GM20431 (cell line): ENCODE results near the gene WASF1.

Experiments used
- in situ Hi-C: fragments of 300-500 bp; cut with MseI, MboI; formaldehyde crosslinking; loops from one replicate; pipeline ENCODE4 v1.15.0; 2020; ENCODE audit warnings: low sequenced_read_pairs; ENCODE audit not compliant: unreplicated experiment

The WASF1 gene

GRCh38 chr6:110098511-110099116 is 80.9 kb downstream of the WASF1 start:
- in situ Hi-C loops: no loop called here

GRCh38 chr6:110097443-110097842 is 82.0 kb downstream of the WASF1 start:
- in situ Hi-C loops: no loop called here

DNA sequence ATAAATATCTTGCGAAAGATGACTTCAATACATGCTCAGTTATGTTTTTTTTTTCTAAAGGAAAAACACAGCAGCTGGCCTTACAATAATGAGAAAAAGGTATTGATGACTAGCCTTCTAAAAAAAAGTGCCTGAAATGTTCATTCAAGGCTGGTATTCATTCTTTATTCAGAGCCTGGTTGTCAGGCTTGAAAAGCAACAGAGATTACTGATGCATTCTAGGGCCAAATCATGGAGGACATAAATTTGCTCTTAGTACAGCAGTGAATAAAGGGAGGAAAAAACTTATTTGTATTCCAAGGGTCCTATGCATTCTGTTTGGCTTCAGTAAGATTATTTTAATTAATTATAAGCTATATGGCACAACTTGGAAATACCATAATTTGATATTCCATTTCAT is 83.5 kb downstream of the WASF1 start:
- in situ Hi-C loops: no loop called here

DNA sequence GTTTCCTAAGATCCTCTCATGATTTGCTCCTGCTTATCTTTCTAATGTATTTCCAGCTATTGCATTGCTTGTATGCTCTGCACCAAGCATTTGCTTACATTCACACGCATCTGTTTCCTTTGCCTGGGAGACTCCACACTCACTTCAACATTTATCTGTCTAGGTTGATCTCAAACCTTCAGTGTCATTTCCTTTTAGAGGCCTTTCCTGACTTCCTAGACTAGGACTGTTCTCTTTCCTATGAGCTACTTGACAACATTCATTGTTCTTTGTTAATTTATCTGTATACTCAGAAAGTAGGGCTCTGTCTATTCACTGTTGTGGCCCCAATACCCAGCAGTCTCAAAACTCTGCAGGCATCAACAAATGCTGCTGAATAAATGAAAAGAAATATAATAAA is 84.4 kb downstream of the WASF1 start:
- in situ Hi-C loops: no loop called here

DNA sequence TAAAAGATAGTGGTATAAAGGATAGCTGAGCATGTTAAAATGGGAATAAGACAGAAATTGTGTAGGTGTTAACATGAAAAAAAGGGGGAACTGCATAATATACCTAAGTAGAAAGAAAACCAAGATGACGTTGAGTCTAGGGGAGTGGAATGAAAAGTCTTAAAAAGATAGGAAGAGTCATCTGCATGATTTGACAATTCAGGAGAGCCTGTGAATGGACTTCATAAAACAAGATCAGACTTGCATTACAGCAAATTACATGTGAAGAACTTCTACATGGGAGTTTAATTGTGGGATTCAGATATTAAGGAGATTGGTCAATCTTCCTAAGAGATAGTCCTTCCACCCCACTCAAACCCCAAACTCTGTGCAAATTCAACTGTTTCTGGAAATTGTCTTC is 85.5 kb downstream of the WASF1 start:
- in situ Hi-C loops: no loop called here

- in situ Hi-C loops: no loop called here
Observed at GRCh38 chr6:110090876-110091275, 88.6 kb downstream of the WASF1 start.

DNA sequence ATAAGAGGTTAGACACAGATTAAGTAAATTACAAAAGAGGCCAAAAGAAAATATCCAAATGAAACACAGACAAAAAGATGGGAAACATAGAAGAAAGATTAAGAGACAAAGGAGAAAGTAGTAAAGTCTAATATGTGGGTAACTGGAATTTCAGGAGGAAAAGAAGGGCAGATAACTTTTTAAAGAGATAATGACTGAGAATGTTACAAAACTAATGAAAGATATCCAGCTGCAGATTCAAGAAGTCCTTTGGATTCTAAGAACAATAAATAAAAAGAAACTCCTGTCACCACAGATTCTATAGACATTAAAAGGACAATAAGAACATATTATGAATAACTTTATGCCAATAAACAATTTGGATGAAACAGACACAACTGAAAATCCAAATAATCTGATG is 90.1 kb downstream of the WASF1 start:
- in situ Hi-C loops: no loop called here

DNA sequence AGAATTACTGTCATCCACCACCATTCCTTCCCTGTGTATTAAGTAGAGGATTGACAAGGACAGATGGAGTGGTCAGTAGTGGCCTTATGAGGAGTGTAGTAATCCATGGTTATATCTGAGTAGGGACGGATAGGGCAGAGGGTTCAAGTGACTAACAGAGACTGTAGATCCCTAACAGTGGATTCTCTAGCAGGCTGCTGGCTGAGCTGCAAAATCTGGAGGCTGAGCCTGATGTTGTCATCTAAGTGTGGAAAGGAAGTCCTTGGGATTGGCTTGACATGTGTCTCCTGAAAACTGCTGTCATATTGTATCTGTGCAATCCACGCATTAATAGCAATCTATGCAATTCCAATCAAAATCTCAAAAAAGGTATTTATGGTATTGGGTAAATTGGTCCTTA is 94.2 kb downstream of the WASF1 start:
- in situ Hi-C loops: no loop called here

DNA sequence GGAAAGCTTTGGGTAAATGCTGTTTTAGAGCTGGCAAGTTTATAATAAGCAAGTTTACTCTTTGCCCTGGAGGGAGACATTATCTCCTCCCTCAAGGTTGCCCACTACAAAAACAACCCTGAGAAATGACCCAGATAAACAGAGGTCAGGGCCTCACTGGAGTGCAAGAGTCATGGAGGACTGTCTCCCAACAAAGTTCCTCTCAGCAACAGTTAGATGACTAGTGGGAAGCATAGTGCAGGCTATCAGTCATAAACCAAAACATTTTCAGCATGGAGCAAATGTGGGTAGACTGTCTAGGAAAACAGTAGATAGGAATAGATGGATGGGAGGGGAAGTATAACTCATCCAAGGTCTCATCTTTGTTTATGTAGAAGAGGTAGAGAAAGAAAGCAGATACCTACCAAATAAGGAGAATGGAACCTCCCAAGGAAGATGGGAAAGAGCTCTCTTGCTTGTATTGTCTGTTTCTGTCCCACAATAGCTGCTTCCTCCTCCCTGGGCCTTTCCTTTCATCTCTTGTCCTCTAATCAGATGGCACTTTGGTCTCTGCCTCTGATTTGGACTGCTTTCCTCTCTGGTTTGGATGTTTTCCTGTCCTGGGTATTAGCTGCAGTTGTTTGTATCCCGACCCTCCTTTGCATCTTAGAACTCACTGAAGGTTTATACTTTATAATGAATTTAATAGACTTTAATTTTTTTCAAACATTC is 95.4 kb downstream of the WASF1 start:
- in situ Hi-C loops: no loop called here

- in situ Hi-C loops: no loop called here
Observed at GRCh38 chr6:110075406-110075805, 104.1 kb downstream of the WASF1 start.

GRCh38 chr6:110073474-110073873 is 106.0 kb downstream of the WASF1 start:
- in situ Hi-C loops: loop anchor here (25.0 kb wide), 1 partner anchor 536 kb away; no protein-coding TSS in a partner anchor

DNA sequence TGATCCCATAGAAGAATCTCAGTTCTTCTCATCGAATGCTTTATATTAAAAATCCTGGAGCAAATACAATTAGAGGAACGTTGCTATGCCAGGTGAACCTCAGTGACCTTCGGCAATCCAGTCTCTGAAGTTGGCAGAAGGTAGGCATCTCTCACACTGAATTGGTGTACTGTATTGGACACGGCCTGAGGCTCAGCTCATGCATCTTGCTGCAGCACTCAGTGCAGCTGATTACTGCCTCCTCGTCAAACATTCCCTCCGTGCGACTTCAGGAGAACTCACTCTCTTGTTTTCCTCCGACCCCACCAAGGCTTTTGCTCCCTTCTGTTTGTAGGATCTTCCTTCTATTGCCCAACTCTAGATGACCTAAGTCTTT is 110.9 kb downstream of the WASF1 start:
- in situ Hi-C loops: loop anchor here (25.0 kb wide), 1 partner anchor 531 kb away; no protein-coding TSS in a partner anchor

DNA sequence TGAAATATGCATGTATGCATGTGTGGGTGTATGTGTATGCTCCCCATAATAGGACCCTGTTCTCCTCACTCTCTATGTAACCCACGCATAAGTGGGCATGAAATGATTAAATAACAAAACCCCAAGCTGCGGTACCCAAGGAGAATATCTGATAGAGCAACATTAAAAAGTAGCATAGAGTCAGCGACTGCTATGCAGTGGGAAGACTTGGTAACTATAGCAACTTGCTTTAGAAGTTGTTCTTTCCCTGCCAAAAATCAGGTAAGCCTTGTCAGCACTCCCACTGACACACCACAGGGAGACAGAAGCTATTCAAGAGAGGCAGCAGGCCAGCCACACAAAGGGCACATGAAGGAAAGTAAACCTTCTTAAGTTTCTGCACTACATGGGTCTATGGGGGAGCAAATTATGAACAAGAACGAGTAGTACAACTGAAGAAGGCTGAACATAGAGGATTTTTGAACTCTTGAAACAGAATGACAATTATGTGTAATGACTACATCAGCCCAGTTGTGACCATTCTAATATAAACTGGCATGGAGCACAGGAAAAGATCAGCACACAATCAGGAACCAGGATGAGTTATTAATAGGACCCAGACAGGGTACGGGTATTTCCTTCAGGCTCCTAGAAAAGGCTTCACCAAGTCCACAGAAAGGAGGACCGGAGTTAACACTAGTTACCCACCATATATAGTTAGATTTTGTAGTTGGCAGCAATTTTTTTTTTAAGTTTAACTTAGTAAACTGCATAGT is 111.5 kb downstream of the WASF1 start:
- in situ Hi-C loops: loop anchor here (25.0 kb wide), 1 partner anchor 531 kb away; no protein-coding TSS in a partner anchor

DNA sequence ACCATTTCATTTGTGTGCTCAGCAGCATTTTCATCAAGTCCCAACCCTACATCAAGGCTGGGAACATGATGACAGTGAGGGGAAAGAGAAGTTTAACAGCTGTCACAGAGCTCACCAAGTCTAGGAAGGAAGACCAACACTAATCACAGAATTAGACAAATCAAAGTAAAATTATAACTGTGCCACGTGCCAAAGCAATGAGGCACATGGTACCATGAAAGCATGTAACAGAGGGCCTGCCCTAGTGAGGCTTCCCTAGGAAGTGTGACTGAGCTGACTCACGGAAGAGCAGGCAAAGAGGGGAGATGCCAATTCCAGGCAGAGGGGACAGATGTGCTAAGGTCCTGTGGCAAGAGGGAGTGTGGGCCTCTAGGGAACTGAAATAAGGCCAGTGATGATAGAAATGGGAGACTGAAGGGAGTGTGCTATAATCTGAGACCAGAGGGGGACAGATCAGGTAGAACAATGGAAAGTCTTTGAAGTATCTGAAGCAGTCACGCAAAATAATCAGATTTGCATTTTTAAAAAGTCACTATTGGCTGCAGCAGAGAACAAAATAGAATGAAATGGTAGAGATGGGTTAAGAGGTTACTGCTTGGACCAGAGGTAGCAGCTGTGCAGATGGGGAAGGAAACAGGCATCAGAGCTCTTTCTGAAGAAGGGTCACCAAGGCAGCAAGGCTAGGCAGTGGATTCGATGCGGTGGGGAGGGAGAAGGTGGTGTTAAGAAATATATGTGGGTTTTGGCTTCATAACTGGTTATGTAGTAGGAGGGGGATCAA is 114.5 kb downstream of the WASF1 start:
- in situ Hi-C loops: loop anchor here (25.0 kb wide), 1 partner anchor 528 kb away; no protein-coding TSS in a partner anchor

GRCh38 chr6:110063594-110064263 is 115.7 kb downstream of the WASF1 start:
- in situ Hi-C loops: loop anchor here (25.0 kb wide), 1 partner anchor 526 kb away; no protein-coding TSS in a partner anchor

- in situ Hi-C loops: loop anchor here (25.0 kb wide), 1 partner anchor 518 kb away; no protein-coding TSS in a partner anchor
Observed at GRCh38 chr6:110055387-110055735, 124.1 kb downstream of the WASF1 start.

DNA sequence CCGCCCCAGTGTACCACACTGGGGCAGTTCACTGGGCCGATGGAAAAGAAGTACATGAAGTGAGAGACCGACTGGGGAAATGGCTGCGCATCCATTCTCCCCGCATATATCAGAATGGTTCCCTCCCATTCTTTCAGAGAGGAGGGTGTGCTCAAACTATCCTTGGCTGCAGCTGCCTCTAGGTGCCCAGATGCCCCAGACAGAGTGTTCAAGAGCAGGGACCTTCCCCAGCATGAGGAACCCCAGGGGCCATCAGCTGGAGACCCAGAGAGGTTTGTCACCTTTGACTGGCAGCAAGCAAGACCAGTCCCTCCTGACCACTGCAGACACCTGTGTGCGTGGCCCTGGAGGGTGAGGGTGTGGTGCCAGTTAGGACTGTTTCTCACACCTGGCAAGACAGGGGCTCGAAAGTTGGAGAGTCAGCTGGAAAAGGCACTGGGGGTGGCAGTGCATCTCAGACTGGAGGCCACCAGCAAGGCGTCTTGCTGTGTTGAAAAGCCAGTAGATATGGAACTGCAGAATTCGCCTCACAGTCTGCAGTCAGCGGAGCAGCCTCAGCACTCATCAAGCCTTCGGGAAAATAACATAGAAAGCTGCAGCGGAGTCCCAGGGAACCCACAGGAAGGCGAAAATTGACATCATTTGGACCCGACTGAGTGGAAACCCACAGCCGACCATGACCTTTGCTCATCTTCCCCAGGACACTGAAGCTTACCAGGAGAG is 124.6 kb downstream of the WASF1 start:
- in situ Hi-C loops: loop anchor here (25.0 kb wide), 1 partner anchor 518 kb away; no protein-coding TSS in a partner anchor

DNA sequence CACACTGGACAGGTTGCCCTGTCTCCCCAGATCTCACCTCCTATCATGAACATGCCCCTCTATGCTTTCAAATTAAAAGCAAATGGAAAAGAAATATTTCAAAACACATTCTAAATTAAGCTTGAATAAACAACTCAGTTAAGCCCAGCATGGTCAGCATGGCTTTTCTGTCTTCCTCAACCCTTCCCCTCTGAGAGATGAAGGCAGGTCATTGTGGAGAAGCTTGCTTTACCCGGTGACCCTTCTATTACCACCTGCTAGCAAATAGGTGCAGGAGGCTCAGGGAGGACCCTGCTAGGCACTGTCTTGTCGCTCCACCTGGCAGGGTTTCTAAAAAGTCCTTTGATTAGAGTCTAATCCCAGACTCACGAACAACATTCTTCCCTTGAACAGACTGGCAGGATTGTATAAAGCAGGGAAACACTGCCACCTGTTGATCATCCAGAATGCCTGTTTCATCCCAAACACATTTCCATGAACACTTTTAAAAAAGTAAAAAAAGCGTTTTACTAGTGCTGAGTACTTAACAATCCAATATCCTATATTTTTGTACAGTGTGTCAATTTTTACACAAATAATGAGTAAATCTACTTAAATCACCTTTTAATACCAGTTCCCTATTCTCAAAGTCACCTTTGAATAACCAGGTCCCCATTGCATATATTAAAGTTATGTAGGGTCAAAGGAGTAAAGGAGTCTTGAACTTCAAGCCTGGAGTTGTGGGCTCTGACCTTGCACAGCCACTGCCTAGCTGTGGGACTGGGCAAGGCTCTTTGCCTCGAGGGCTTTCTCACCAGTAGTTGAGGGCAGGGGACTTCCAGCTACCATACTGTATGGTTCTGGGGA is 125.9 kb downstream of the WASF1 start:
- in situ Hi-C loops: loop anchor here (25.0 kb wide), 1 partner anchor 516 kb away; no protein-coding TSS in a partner anchor
